Muscle layer of duodenum (tissue), 2 donors: Measurements from ENCODE around the gene L1CAM.

Source experiments
- H3K27ac ChIP-seq: one replicate; pipeline ENCODE4 v1.7.0; 2013; ENCODE audit warnings: mild to moderate bottlenecking, low read length
- H3K27me3 ChIP-seq: one replicate; pipeline ENCODE4 v1.7.0; 2013; ENCODE audit warnings: low read depth, mild to moderate bottlenecking, control low read depth, low read length
- H3K36me3 ChIP-seq, 2 donors: one replicate each; pipeline ENCODE4 v1.7.0; 2013; ENCODE audit warnings: low read length in 2 of 2, control low read depth in 1 of 2, mild to moderate bottlenecking in 1 of 2; ENCODE audit not compliant: insufficient read depth in 2 of 2, control insufficient read depth in 1 of 2
- H3K4me1 ChIP-seq, 2 donors: one replicate each; pipeline ENCODE4 v1.7.0; 2013; ENCODE audit warnings: low read length in 2 of 2, mild to moderate bottlenecking in 2 of 2, control low read depth in 1 of 2, moderate library complexity in 1 of 2; ENCODE audit not compliant: insufficient read depth in 2 of 2, control insufficient read depth in 1 of 2
- H3K4me3 ChIP-seq, 2 donors: one replicate each; pipeline ENCODE4 v1.7.0; 2013; ENCODE audit warnings: low read length in 2 of 2, low read depth in 1 of 2, mild to moderate bottlenecking in 1 of 2
- H3K9me3 ChIP-seq, 2 donors: one replicate each; pipeline ENCODE4 v1.7.0; 2013; ENCODE audit warnings: low read length in 2 of 2, control low read depth in 1 of 2, mild to moderate bottlenecking in 1 of 2; ENCODE audit not compliant: control insufficient read depth in 1 of 2
- donor health status: healthy.

Gene L1CAM

GRCh38 chrX:153829799-153830639 is 56.0 kb downstream of the L1CAM start, which contains the start of gene PDZD4:
TSS of gene PDZD4 (minus strand) at chrX:153830544. CDS start at chrX:153830298, 246 bp downstream.
- H3K27me3 ChIP-seq, result peaks cover 4% of the 10 kb centered on the region
- peaks cover 0 to 20% of the 10 kb centered on the region in 2 donors for H3K4me1 ChIP-seq
- H3K4me3 ChIP-seq, result peak within 1 kb of the TSS in 1 of 2 donors; percentile 64
- H3K9me3 ChIP-seq, result no peaks in the 10 kb centered on the region
- H3K36me3 ChIP-seq, result no peaks in the 10 kb centered on the region
- H3K27ac ChIP-seq, result no peak within 1 kb of the TSS

GRCh38 chrX:153829549-153829798 is 56.5 kb downstream of the L1CAM start:
- Histone ChIP-seq H3K27ac (no peak overlapping the region), H3K4me3 (peak overlapping the region in 1 of 2 donors; percentile 64), H3K36me3 (no peaks in the 10 kb centered on the region), H3K27me3 (peaks cover 4% of the 10 kb centered on the region), H3K9me3 (no peaks in the 10 kb centered on the region), H3K4me1 (peaks cover 0 to 20% of the 10 kb centered on the region in 2 donors)

- Histone ChIP-seq H3K36me3 (no peaks in the 10 kb centered on the region), H3K4me1 (peaks cover 0 to 20% of the 10 kb centered on the region in 2 donors), H3K27ac (no peak overlapping the region), H3K27me3 (peaks cover 4% of the 10 kb centered on the region), H3K9me3 (no peaks in the 10 kb centered on the region), H3K4me3 (peak overlapping the region; percentile 11 to 64)
Measured at GRCh38 chrX:153828723-153829548, 57.0 kb downstream of the L1CAM start.

- Histone ChIP-seq H3K4me3 (peak overlapping the region; percentile 11 to 50), H3K27ac (no peak overlapping the region), H3K27me3 (peaks cover 4% of the 10 kb centered on the region), H3K36me3 (no peaks in the 10 kb centered on the region), H3K4me1 (peaks cover 0 to 20% of the 10 kb centered on the region in 2 donors), H3K9me3 (no peaks in the 10 kb centered on the region)
Measured at GRCh38 chrX:153828308-153828707, 57.7 kb downstream of the L1CAM start.

GRCh38 chrX:153827903-153828302 is 58.1 kb downstream of the L1CAM start:
- Histone ChIP-seq H3K36me3 (no peaks in the 10 kb centered on the region), H3K27ac (no peak overlapping the region), H3K4me1 (peaks cover 0 to 20% of the 10 kb centered on the region in 2 donors), H3K4me3 (peak overlapping the region in 1 of 2 donors; percentile 50), H3K27me3 (peaks cover 4% of the 10 kb centered on the region), H3K9me3 (no peaks in the 10 kb centered on the region)

GRCh38 chrX:153827016-153827415 is 59.0 kb downstream of the L1CAM start:
- H3K9me3 ChIP-seq, result no peaks in the 10 kb centered on the region
- no peak overlapping the region for H3K27ac ChIP-seq
- H3K36me3 ChIP-seq, result no peaks in the 10 kb centered on the region
- H3K4me3 ChIP-seq, result no peak overlapping the region
- peaks cover 4% of the 10 kb centered on the region for H3K27me3 ChIP-seq
- peaks cover 0 to 20% of the 10 kb centered on the region in 2 donors for H3K4me1 ChIP-seq

GRCh38 chrX:153825042-153825441 is 60.9 kb downstream of the L1CAM start:
- Histone ChIP-seq H3K36me3 (no peaks in the 10 kb centered on the region), H3K4me1 (peaks cover 0 to 19% of the 10 kb centered on the region in 2 donors), H3K27ac (no peak overlapping the region), H3K4me3 (no peak overlapping the region), H3K9me3 (no peaks in the 10 kb centered on the region), H3K27me3 (peaks cover 4% of the 10 kb centered on the region)

- no peak overlapping the region for H3K27ac ChIP-seq
- H3K4me1 ChIP-seq, result peaks cover 0 to 12% of the 10 kb centered on the region in 2 donors
- H3K36me3 ChIP-seq, result no peaks in the 10 kb centered on the region
- no peak overlapping the region for H3K4me3 ChIP-seq
- H3K27me3 ChIP-seq, result peaks cover 4% of the 10 kb centered on the region
- H3K9me3 ChIP-seq, result no peaks in the 10 kb centered on the region
Measured at GRCh38 chrX:153824348-153824747, 61.6 kb downstream of the L1CAM start.

GRCh38 chrX:153821066-153821465 is 64.9 kb downstream of the L1CAM start:
- Histone ChIP-seq H3K27me3 (no peaks in the 10 kb centered on the region), H3K27ac (no peak overlapping the region), H3K4me1 (no peaks in the 10 kb centered on the region), H3K4me3 (no peak overlapping the region), H3K36me3 (no peaks in the 10 kb centered on the region), H3K9me3 (no peaks in the 10 kb centered on the region)

GRCh38 chrX:153820601-153821000 is 65.4 kb downstream of the L1CAM start:
- Histone ChIP-seq H3K36me3 (no peaks in the 10 kb centered on the region), H3K4me3 (no peak overlapping the region), H3K27ac (no peak overlapping the region), H3K4me1 (no peaks in the 10 kb centered on the region), H3K27me3 (no peaks in the 10 kb centered on the region), H3K9me3 (no peaks in the 10 kb centered on the region)

- H3K36me3 ChIP-seq, result no peaks in the 10 kb centered on the region
- no peaks in the 10 kb centered on the region for H3K4me1 ChIP-seq
- H3K4me3 ChIP-seq, result peak overlapping the region in 1 of 2 donors; percentile 56
- no peak overlapping the region for H3K27ac ChIP-seq
- H3K27me3 ChIP-seq, result no peaks in the 10 kb centered on the region
- H3K9me3 ChIP-seq, result no peaks in the 10 kb centered on the region
Measured at GRCh38 chrX:153819384-153820040, 66.5 kb downstream of the L1CAM start.
